Calu3 (cell line): Measurements from ENCODE around the gene TMEM201. TPM values are rescaled to one million over a fixed set of nuclear protein-coding genes. Genes with fewer than 3 reads are reported as not detected.
A peak's percentile ranks its signal among the peaks of the same experiment; 100 is the strongest.

ENCODE experiments used
- Bru-seq: library from RNA; stranded (reverse); fragments of 400-500 nt; gene quantifications from one replicate; lab custom pipeline; 2021; lab: Mats Ljungman, UMichigan
- BruChase-seq, 2 experiments: library from RNA; stranded (reverse); fragments of 400-500 nt; gene quantifications; one replicate each; lab custom pipeline; 2021; lab: Mats Ljungman, UMichigan
- BruUV-seq: library from RNA; stranded (reverse); fragments of 400-500 nt; replicated peaks from 2 replicates; lab custom pipeline; 2021; lab: Mats Ljungman, UMichigan
- CTCF ChIA-PET: fragments of 300-600 bp; sonication (Branson Sonifier 250); formaldehyde crosslinking; loops from one replicate; lab custom pipeline; 2022; ENCODE audit warnings: antibody characterized with exemption; lab: Charles Lee
- DNase-seq: peaks from one replicate; pipeline ENCODE4 v3.0.0; 2022
- H3K27ac Mint-ChIP-seq: one replicate; pipeline ENCODE4 v1.8.0; 2022; ENCODE audit warnings: mixed read lengths; ENCODE audit not compliant: unreplicated experiment
- H3K27me3 Mint-ChIP-seq: one replicate; pipeline ENCODE4 v1.8.0; 2022; ENCODE audit warnings: mixed read lengths; ENCODE audit not compliant: unreplicated experiment
- H3K36me3 Mint-ChIP-seq: one replicate; pipeline ENCODE4 v1.8.0; 2022; ENCODE audit warnings: mild to moderate bottlenecking, moderate library complexity, mixed read lengths; ENCODE audit not compliant: insufficient read depth, unreplicated experiment
- H3K4me1 Mint-ChIP-seq: one replicate; pipeline ENCODE4 v1.8.0; 2022; ENCODE audit warnings: mild to moderate bottlenecking, low read depth, mixed read lengths; ENCODE audit not compliant: unreplicated experiment
- H3K4me3 Mint-ChIP-seq: one replicate; pipeline ENCODE4 v1.8.0; 2022; ENCODE audit warnings: mild to moderate bottlenecking, low read depth, moderate library complexity, mixed read lengths; ENCODE audit not compliant: unreplicated experiment
- H3K9me3 Mint-ChIP-seq: one replicate; pipeline ENCODE4 v1.8.0; 2022; ENCODE audit warnings: low read depth, mixed read lengths; ENCODE audit not compliant: unreplicated experiment
- intact Hi-C: fragments of 100-400 bp; cut with micrococcal nuclease; formaldehyde crosslinking; loops from one replicate; pipeline ENCODE4 v1.10.0; 2022; ENCODE audit not compliant: unreplicated experiment
- long read RNA-seq: library from polyadenylated mRNA; stranded (forward); transcript quantifications from one replicate; pipeline ENCODE4 v2.0.0, GENCODE V29; 2022
- total RNA-seq: library from RNA; stranded (reverse); gene quantifications from 2 replicates; pipeline ENCODE4 v1.2.3, GENCODE V29; 2022
- TF ChIP-seq, protein P1 (sequence below): fragments of 200-600 bp; IDR thresholded peaks from one replicate; pipeline ENCODE4 v1.8.0; 2022; ENCODE audit warnings: antibody characterized with exemption; ENCODE audit not compliant: unreplicated experiment

TMEM201 gene, protein sequence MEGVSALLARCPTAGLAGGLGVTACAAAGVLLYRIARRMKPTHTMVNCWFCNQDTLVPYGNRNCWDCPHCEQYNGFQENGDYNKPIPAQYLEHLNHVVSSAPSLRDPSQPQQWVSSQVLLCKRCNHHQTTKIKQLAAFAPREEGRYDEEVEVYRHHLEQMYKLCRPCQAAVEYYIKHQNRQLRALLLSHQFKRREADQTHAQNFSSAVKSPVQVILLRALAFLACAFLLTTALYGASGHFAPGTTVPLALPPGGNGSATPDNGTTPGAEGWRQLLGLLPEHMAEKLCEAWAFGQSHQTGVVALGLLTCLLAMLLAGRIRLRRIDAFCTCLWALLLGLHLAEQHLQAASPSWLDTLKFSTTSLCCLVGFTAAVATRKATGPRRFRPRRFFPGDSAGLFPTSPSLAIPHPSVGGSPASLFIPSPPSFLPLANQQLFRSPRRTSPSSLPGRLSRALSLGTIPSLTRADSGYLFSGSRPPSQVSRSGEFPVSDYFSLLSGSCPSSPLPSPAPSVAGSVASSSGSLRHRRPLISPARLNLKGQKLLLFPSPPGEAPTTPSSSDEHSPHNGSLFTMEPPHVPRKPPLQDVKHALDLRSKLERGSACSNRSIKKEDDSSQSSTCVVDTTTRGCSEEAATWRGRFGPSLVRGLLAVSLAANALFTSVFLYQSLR
- total RNA-seq, result 17.4 and 18.5 TPM in 2 replicates
- percentile 48 among the genes with signal in this experiment for Bru-seq, nascent RNA
- BruChase-seq, experiment 1, labeled RNA remaining after a 6-hour chase, result percentile 46 among the genes with signal in this experiment
- BruChase-seq, experiment 2, labeled RNA remaining after a 2-hour chase, result percentile 52 among the genes with signal in this experiment
- long read RNA-seq, partial matches to known transcripts, result 8 of 12 reads
- long read RNA-seq, other reads (novel, unspliced or antisense), result 1 of 12 reads

DNA sequence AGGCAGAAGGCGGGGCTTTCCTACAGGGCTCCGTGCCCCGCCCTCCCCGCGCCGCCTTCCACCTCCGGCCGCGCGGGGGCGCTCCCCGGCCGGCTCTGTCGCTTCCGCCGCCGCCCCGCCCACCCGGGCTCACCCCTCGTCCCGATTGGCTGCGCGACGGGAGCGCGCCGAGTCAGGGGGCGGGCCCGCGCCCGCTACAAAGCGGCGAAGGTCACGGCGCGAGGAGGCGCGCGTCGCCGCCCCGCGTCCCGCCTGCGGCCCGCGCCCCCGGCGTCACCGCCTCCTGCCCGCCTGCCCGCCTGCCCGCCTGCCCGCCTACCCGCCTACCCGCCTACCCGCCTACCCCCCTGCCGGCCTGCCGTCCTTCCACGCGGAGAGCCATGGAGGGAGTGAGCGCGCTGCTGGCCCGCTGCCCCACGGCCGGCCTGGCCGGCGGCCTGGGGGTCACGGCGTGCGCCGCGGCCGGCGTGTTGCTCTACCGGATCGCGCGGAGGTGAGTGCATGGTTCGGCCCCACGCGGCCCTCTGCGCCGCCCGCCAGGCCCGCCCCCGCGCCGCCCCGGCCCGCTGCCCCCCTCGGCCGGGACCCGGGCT, at the start of gene TMEM201:
TSS of gene TMEM201 (plus strand) at position 361 of the 593 bp plus-strand sequence. CDS start at position 381, 20 bp downstream.
- Mint-ChIP-seq H3K27me3 (no peaks in the 10 kb centered on the region), H3K9me3 (no peaks in the 10 kb centered on the region), H3K4me1 (no peaks in the 10 kb centered on the region), H3K27ac (no peak within 1 kb of the TSS), H3K36me3 (peaks cover 8% of the 10 kb centered on the region), H3K4me3 (peak within 1 kb of the TSS; percentile 71)
- CTCF ChIA-PET, result interaction anchor here (0.9 kb wide), 1 partner anchor 71 kb away, joined by 3 read pairs; no protein-coding TSS in a partner anchor
- no TSS peak for BruUV-seq
- intact Hi-C loops, result no loop called here
- TF ChIP-seq, protein P1, sequence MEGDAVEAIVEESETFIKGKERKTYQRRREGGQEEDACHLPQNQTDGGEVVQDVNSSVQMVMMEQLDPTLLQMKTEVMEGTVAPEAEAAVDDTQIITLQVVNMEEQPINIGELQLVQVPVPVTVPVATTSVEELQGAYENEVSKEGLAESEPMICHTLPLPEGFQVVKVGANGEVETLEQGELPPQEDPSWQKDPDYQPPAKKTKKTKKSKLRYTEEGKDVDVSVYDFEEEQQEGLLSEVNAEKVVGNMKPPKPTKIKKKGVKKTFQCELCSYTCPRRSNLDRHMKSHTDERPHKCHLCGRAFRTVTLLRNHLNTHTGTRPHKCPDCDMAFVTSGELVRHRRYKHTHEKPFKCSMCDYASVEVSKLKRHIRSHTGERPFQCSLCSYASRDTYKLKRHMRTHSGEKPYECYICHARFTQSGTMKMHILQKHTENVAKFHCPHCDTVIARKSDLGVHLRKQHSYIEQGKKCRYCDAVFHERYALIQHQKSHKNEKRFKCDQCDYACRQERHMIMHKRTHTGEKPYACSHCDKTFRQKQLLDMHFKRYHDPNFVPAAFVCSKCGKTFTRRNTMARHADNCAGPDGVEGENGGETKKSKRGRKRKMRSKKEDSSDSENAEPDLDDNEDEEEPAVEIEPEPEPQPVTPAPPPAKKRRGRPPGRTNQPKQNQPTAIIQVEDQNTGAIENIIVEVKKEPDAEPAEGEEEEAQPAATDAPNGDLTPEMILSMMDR, result peak; percentile 65
- DNase-seq, result peak; percentile 93

DNA sequence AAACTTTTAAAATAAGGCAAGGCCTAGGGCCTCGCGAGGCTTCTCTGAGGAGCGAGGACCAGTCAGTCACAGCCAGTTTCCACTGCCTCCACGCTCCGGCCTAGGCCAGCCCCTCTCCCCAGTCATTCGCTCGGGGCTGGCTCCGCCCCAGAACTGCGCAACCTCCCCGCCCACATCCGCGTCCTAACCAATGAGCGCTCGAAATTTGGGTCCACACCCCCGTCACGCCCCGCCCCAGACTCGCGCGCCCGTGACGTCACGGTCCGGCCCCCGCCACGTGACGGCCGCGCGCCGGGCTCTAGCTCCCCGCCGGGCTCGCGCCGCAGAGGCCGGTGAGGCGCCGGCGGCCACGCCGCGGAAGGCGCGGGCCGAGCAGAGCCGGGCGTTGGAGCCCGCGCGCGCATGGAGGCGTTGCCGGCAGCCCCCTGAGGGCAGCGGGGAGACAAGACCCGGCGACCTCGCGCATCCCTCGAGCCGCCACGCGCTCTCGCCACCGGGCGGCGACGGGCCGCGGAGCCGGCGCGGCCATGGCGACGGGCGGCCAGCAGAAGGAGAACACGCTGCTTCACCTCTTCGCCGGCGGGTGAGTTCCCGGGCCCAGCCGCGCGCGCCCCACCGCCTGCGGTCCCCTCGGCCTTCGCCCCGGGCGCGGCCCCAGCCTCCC, 49.4 kb upstream of the TMEM201 start, which contains the start of gene SLC25A33:
TSS of gene SLC25A33 (plus strand) at position 301 of the 664 bp plus-strand sequence. CDS start at position 528, 227 bp downstream.
- TF ChIP-seq, protein P1, result no peak
- DNase-seq, result peak; percentile 96
- H3K36me3 Mint-ChIP-seq, result peaks cover 18% of the 10 kb centered on the region
- CTCF ChIA-PET, result interaction anchor here (0.6 kb wide), 1 partner anchor 51 kb away, joined by 4 read pairs; no protein-coding TSS in a partner anchor
- peaks cover 21% of the 10 kb centered on the region for H3K4me1 Mint-ChIP-seq
- peak within 1 kb of the TSS; percentile 63 for H3K27ac Mint-ChIP-seq
- intact Hi-C loops, result no loop called here
- no TSS peak for BruUV-seq
- peak within 1 kb of the TSS; percentile 82 for H3K4me3 Mint-ChIP-seq
- no peaks in the 10 kb centered on the region for H3K9me3 Mint-ChIP-seq
- no peaks in the 10 kb centered on the region for H3K27me3 Mint-ChIP-seq

DNA sequence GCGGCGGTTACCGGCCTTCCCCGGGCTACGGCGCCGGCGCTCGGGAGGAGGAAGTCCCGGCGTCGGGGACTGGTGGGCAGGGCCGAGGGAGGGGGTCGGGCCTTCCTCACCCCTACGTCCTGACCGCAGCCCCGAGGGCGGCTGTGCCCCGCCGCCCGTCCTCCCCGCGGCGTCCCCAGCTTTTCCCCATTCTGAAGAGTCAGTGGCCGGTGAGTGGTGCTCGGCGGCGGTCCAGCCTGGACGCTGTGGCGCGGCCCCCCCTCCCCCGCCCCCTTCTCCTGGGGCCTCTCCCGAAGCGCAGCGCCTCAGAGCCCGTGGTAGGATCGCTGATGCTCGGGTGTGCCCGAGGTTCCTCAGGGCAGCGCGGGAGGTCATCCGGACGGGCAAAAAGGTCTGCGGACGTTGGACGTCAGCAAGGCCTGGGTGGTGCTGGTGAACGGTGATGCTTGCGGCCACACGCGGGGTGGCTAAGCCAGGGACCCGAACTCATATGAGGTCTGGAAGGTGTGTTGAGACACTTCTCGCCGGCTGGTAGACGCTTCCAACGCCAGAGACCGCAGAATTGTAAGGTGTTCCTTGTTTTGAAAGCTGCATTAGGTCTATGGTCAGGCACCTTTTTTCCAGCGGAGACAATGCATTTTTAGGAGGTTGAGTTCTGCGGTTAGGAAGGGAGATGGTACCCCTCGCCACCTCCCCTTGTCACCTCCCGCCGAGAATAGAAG, 48.7 kb upstream of the TMEM201 start:
- H3K4me3 Mint-ChIP-seq, result peak overlapping the region; percentile 82
- intact Hi-C loops, result no loop called here
- no peaks in the 10 kb centered on the region for H3K9me3 Mint-ChIP-seq
- peak; percentile 34 for DNase-seq
- H3K4me1 Mint-ChIP-seq, result peaks cover 21% of the 10 kb centered on the region
- H3K27me3 Mint-ChIP-seq, result no peaks in the 10 kb centered on the region
- H3K36me3 Mint-ChIP-seq, result peaks cover 23% of the 10 kb centered on the region
- TF ChIP-seq, protein P1, result no peak
- BruUV-seq, result no TSS peak
- H3K27ac Mint-ChIP-seq, result peak overlapping the region; percentile 63
- CTCF ChIA-PET, result interaction anchor here (0.6 kb wide), 1 partner anchor 52 kb away, joined by 4 read pairs; no protein-coding TSS in a partner anchor
